Measurements from ENCODE around the gene PANK4.

Gene PANK4

GRCh38 chr1:2544093-2544874, 17.9 kb upstream of the PANK4 start:
- no peak for DNase-seq

DNA sequence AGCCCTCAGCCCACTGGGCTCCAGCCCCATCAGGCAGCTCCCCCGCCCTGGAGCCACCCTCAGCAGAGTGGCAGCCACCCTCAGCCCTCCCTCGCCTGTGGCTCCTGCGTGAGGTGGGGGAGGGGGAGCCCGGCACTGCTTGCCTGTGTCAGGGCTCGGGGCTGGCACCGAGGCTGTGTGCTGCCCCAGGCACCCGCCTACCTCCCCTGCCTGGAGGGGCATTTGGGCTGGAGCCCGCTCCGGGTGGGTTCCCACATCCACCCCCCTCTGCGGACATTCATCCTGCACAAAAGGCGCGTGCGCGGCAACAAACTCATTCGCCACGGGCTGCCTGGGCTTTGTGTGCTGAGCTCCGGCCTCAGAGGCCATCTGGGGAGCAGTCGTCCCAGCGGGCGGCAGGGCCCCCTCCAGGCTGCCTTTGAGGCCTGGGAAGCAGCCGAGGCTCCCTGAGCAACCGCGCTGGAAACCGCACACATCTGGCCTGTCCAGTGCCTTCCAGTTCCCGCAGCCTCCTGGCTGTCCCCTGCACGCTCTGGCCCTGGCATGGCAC, 17.2 kb upstream of the PANK4 start:
- DNase-seq = peak; percentile 34

GRCh38 chr1:2542246-2542915, 16.0 kb upstream of the PANK4 start:
- DNase-seq = no peak

- no peak for DNase-seq
These were observed 15.3 kb upstream of the PANK4 start for GRCh38 chr1:2541619-2542245.

DNA sequence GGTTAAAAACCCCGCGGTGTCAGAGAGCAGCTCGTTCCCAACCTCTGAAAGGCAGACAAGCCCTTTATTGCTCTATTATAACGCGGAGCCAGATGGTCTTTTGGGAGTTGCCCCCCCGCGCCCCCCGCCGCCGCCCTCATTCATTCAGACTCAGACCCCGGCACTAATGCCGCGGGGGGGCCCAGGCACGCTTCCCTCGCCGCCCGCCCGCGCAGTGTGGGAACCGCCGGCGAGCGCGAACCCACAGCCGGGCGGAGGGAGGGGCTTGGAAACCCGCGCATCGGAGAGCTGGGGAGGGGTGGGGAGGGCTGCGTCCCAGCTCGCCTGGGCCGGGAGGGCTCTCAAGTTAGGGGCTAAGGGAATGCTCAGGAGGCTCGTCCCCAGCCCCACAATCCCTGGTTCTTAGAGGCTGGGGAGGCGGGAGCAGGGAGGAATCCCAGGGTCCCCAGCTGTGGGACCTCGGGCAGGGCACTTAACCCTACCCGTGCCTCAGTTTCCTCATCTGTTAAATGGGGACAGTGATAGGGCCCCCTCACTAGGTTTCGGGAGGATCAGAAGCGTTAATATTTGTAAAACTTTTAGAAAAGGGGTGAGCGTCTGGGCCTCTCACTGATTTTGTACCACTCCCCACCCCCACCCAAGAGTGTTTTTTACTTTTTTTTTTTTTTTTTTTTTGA, 14.6 kb upstream of the PANK4 start:
- DNase-seq = no peak

- no peak for DNase-seq
These were observed 13.0 kb upstream of the PANK4 start for GRCh38 chr1:2539312-2539907.

GRCh38 chr1:2538872-2539271, 12.5 kb upstream of the PANK4 start:
- DNase-seq = no peak

DNA sequence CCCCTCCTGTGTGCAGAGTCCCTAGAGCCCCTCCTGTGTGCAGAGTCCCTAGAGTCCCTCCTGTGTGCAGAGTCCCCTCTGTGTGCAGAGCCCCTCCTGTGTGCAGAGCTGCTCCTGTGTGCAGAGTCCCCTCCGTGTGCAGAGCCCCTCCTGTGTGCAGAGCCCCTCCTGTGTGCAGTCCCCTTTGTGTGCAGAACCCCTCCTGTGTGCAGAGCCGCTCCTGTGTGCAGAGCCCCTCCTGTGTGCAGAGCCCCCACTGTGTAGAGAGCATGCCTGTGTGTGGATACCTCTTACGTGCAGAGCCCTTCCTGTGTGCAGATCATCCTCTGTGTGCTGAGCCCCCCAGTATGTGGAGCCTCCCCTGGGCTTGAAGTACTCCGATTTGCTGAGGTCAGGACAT, 12.0 kb upstream of the PANK4 start:
- no peak for DNase-seq

DNA sequence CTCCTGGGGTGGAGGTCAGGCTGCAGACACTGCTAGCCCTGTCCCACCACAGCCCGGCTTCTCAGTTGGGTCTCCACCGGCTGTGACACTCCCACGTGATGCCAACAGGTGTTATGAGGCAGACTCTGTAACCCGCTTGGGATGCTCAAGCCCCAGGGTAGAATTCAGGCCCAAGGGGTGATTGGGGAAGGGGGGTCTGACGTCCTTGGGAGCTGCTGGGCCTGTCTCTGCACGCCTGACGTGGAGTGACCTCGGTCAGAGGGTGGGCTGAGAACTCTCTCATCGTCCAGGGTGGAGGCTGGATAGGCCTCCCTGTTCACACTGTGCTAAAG, 11.4 kb upstream of the PANK4 start:
- no peak for DNase-seq

DNA sequence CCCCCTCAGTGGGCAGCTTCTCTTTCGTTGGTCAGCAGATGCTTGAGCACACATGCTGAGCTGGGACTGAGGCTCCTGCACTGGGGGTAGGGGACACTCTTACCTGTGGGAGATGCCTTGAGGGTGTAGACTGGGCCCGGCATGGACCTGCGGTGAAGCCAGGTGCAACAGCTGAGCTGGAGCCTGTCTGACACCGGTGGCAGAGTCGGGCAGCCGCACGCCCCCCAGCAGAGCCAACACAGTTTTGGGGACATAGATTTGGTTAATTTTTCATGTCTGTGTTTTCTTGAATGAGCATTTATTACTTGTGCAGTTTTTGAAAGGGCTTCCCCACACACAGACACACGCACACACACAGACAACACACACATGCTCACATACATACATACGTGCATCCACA, 9.6 kb upstream of the PANK4 start:
- DNase-seq = no peak

DNA sequence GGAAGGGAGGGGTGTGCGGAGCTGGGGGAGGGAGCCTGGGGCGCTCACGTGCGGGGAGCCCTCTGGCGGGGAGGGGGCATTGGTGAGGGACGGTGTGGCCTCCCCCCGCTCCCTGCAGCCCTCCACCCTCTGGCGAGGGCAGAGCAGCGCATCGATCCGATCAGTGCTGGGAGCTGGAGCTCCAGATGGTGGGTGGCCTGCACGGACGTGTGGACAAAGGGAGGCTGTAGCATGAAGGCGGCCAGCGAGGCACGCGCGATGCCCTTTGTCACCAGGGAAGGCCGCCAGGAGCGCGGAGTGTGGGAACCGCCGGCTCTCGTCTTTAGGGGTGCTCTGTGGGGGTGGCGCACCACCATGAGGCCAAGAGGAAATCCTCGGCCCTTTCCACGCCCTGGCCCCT, 9.1 kb upstream of the PANK4 start:
- DNase-seq = no peak

DNA sequence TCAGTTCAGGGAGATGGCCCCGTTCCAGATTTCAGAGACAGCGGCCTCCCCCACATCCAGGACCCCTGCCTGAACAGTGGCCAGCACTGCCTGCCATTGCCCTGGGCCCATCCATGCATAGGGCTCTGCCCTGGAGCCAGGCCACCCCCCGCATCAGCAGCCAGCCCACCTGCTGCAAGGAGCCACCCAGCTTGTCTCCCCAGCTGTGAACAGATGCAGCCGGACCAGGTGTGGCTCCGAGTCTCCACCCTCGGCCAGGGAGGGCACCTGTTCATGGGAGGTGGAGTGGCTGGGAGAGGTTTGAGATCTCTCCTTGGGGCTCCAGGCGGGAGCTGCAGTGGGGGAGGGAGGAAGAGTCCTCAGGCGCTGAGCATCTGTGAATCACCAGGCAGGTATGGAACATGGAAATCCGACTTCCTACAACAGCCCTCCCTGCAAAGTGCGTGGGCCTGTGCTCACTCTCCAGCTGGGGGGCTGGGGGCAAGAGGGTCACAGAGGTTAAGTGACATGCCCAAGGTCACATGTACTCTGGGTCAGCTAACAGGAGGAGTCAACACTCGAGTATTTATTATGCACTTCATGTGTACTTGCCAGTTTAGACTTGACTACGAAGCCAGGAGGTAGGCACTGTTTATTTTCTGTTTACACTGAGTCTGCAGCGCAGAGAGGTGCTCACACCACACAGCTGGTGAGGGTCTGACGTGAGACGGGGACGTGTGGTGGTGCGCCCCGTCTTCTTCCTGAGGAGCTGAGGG, 8.5 kb upstream of the PANK4 start:
- no peak for DNase-seq

GRCh38 chr1:2534315-2534686, 7.9 kb upstream of the PANK4 start:
- DNase-seq = no peak

- DNase-seq = no peak
These were observed 7.0 kb upstream of the PANK4 start for GRCh38 chr1:2533365-2533764.

DNA sequence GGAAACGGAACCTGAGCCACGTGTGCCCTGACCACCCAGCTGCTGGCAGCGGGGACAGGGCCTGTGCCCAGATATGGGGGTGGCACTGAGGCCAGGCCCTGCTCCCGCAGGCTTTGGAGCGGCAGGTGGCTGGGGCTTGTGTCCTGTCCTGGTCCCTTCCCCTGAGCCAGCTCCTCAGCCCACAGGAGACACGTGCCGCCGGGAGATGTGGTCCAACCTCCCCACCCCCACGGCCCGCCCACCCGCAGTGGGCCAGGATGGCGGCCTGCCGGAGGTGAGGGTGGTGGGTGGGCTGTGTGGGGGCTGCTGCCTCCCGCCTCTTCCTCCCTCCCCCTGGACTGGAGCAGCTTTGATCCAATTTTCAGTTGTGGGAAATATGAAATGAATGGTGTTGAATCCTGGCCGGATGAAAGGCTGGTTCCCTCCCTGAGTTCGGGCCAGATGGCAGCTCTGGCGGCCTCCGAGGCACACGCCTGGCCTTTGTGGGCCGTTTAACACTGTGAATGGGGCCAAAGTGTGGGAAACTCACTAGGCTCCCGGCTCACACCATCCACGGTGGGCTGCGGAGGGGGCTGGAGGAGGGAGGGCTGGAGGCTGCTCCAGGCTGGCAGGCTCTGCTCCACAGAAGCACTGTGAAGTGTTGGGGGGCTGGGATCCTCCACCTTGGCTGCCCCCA, 6.2 kb upstream of the PANK4 start:
- no peak for DNase-seq

GRCh38 chr1:2530513-2531361, 4.3 kb upstream of the PANK4 start:
- DNase-seq = no peak

DNA sequence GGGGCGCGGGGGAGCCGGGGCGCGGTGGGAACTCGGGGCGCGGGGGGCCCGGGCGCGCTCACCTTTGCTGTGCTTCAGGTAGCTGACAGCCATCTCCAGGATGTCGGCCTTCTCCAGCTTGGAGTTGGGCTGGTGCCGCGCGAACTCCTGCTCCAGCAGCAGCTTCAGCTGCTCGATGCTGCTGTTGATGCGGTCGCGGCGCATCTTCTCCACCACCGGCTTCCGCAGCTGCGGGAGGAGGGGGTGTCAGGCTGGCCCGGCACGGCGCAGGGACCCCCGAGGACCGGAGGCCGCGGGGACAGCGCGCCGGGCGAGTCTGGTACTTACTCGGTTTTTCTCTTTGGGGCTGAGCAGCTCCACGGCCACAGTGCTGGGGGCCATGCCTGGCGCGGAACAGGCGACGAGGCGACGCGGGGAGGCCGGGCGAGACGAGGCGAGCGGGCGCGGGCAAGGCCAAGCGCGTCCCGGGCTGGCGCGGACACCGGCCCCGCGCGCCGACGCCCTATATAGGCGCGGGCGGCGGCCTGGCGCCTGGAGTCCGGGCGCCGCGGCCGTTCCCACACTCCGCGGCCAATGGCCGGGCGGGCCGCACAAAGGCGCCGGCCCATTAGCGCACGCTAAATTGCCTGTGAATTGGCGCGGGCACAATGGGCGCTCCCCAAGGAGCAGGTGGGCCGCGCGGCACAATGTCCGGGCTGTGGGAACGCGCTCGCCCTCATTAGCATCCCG, 3.6 kb upstream of the PANK4 start, which contains the start of gene HES5:
Gene HES5, minus strand, starts transcription at position 480 of the 729 bp plus-strand sequence. Its CDS starts 99 bp downstream, at position 381.
- DNase-seq = no peak

DNA sequence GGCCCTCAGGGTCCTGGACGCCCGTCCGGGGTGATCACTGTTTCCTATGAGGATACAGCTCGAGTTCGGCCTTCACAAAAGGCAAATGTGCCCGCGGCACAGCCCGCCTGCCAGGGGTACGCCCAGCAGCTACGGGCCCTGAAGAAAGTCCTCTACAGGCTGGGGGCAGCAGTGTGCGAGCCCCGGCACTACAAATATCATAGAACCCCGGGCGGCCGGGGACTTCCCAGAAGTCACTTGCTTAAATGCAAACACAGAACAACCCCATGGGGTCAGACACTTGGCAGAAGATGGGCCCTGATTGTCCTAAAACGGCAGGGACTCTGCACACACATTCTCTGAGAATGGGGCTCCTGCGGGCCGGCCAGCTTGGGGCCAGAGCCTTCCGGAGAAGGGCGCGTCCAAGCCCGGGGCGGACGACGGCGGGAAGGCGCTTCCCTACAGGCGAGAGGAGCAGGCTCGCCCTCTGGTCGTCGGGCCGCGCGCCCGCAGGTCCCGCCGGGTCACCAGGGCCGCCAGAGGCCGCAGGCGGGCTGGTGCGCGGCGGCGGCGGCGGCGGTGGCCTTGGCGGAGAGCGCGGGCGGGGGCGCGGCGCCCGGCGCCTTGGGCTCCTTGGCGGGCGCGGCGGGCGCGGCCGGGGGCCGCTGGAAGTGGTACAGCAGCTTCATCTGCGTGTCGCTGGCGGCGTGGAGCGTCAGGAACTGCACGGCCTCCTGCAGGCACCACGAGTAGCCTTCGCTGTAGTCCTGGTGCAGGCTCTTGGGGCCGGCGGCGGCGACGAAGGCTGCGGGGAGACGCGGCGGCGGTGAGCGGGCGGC, 2.8 kb upstream of the PANK4 start:
- DNase-seq = peak; percentile 29

DNA sequence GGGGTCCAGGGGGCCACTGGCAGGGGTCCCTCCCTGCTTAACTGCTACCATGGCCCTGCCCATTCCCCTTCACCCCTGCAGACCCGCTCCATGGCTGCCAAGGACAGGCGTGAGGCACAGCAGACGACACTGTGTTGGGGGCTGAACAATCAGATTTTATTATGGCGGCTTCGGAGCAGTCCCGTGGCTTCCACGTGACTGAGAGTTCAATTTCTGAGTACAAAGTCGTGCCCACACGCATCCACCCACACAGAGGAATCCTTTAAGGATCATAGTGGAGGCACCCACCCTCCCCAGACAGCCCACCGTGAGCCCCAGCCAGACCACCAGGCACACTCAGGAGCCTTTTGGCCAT, 2.2 kb upstream of the PANK4 start:
- DNase-seq = no peak

Measured in effector CD4-positive, alpha-beta T cell (primary cell).